HG02943 (cell line): Measurements from ENCODE around the gene CXCL12.

ENCODE experiments used
- ATAC-seq: cut with Tn5 transposase; IDR thresholded peaks from one replicate; pipeline ENCODE4 v1.9.1; 2021; ENCODE audit warnings: mild to moderate bottlenecking, low read depth, moderate library complexity; ENCODE audit not compliant: unreplicated experiment

Gene CXCL12

DNA sequence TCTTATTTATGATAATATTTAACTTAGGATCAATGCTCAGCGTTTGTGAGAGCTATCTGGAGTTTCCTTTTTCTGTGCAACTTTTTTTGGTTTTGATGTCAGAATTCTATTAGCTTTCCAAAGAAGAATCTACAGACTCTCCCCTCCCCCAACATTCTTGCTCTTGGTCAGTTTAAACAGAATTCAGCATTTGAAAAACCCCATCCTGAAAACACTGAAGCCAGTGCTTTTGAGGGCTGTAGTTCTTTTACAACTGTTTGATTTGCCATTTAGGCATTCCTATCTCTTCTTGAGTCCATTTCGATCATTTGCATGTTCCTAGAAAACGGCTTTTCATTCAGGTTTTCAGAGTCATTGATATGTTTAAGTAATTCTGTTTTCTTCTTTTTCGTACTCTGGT is 15.6 kb upstream of the CXCL12 start:
- ATAC-seq = no peak

DNA sequence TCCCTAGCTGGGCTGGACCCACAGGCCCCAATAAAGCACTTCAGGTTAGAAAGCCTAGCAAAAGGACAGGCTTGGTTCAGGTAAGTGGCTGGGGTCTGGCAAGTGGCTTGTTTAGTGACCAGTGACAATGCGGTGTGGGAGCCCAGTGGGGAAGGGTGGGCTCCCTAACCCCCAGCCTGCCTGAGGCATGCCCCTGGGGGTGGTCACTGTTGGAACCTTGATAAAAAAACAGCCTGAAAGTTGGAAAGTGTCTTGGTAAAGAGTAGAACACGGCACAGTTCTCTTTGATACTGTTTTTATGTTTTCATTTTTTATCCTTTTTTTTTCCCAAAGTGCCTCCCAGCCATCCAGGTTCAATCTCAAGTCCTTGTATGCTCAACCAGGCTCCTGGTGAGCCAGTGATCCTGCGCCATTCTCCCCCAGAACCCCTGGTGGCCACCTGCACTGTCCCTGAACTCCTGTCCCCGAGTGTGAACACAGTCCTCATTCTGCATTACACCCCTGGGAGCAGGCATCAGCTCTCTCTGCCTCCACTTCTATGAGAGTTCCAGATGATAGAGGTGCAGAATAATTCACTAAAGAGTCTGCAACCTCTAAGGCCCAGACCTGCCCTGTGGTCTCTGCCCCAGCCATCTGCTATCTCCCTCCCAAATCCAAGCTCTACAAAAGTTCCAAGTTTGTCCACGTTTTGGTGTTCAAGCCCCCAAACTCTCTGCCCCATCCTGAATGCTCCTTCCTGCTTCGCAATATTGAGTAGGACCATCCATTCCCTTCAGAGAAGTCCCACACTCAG is 15.0 kb upstream of the CXCL12 start:
- ATAC-seq = no peak

DNA sequence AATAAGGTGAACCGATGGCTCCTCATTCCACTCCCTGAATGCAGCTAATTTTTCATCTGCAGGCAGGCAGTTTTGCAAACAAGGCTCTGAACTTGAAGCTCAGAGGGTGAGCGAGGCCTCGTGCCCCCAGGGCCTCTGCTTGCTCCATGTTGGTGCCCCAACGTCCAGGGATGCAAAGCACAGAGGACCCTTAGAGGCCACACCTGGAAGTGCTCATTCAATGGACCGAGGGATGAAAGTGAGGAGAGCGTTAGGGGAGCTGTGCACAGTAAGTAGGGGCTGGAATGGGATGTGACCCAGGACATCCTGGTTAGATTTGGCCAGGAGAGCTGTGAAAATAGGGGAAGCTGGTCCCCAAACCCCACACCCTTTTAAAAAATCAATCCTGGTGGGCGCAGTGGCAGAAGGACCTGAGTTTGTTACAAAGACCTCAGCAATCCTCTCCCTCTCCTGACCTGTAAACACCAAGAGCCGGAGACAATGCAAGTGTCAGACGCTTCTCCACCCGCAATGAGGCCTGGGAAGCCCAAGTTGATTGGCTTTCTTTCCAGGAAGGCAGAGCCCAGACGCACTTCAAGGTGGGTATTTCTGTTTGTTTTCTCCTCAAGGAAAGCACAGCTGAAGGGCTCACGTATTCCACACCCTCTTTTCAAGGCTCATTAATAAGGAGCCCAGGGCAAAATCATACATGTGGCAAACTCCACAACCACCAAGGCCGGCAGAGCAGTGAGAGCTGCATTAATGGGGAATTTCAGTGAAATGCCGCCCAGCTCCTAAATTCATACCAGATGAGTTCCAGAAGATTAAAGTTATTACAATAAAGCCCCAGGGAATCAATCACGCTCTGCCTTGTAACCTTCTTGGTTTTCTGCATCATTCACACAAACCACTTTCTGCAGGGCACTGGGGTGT is 14.1 kb upstream of the CXCL12 start:
- ATAC-seq = no peak

DNA sequence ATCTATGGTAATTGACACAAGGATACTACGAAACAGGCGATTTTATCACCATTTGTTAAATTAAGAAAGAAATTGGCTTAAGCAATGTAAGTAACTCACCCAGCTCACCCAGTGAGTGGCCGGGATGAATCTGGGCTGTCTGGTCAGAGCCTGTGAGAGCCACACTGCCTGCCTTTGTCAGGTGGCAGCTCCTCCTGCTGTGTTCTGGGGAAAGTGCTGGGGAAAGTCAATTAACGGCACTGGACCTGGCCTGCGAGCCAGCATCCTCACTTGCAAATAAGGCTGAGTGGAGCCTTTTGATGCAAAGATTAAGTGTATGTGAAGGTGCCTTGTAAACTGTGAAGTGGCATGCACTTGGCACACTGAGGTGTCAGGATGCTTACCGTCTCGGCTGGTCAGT is 13.4 kb upstream of the CXCL12 start:
- ATAC-seq = no peak

DNA sequence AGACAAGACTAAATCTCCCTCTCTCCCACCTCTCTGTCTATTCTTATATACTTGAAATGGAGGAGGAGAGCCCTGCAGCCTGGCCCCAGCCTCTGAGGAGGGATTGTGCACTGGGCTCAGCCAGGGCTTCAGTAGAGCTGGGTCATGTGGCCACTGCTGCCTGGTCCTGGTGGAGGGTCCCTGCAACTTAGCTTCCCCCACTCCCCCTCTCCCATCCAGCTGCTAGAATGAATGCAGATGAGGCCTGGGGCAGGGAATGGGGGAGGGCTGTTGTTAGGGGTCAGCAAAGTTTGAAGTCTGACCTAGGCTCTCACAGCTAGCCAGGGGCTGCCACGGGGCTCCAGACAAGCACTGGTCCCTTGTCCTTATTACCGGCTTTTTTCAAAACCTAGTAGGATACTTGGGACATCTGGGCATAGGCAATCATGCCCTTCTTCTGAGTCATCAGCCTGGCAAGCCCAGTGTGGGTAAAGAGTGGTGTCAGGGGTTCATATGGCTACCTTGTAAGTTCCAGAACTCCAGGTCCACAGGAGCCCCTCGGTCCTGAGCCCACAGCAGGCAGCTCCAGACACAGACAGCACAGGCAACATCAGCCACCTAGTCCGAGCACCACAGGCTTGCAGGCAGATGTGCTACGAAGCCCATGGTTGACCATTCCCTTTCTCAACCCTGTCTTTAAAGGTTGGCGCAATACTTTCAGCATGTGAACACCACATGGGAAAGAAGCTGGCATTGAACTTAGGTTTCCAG is 12.8 kb upstream of the CXCL12 start:
- ATAC-seq = no peak

DNA sequence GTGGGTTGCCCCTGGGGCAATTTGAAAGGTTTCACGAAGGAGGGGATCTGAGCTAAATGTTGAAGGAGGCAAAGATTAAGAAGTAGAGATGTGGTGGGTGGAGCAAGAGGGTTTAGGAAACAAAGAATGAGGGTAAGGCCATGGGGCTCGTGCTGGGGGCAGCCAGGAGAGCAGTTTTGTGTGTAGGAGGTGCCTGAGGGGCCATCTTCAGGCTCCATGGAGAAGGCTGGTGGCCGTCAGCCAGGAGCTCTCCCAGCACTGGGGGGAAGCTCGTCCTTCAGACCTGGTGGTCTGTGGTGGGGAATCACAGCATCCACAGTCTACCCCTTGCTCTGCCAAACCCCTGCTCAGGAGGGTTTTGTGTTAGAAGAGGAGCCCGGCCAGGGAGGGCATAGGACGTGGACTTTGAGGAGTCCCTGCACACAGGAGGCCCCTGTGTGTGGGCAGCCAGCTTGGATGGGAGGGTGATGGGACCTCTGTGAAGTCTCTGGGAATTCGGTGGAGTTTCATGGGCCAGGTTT is 11.8 kb upstream of the CXCL12 start:
- no peak for ATAC-seq

DNA sequence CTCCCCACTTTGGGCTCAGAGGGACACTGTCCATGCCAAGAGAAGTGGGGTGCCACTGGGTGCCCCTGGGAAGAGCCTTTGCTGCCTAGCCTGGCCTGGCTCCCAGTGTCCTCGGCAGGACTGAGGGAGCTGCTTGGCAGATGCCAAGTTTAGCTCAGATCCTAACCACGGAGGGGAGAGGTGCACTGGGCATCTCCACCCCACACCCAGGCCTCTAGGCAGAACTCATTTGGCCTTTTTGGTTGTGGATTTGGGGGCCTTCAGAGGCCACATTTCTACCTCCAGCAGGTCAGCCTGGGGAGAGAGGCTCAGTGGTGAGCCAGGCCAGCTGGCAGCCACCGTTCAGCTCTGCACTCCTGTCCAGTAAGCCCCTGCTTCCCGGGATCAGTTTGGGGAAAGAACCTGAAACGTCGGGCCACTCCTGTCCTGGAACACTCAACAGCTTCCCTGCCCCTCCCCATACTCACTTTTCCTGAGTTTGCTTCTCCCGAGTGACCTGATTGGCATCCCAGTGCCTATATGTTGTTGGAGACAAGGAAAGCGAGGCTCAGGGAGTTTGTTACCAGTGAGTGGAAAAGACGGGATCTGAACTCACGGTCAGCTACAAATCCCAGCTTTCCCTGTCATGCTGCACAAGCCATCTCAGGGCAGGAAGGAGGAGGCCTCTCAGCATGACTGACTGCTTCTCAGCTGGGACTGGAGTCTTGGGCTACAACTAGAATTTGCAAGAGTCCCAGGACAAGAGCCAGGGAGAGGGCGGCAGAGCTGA is 11.2 kb upstream of the CXCL12 start:
- ATAC-seq = no peak

DNA sequence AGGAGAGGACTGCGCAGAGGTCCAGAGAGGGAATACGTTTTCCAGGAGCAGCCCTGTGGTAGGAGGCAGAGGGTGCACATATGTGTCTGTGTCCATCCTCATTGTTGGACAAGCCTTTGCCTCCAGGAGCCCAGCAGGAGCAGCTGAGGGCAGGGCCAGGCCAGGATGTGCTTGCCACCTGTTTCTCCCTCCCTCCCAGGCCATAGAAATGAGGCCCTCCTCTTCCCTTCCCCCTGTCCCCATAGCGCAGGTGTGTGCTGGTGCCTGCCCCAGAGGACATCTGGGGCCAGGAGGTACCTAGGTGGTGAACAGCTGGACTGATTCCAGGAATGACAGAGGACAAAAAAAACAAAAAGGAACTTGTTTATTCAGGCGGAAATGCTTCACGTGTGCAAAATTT is 10.5 kb upstream of the CXCL12 start:
- no peak for ATAC-seq

DNA sequence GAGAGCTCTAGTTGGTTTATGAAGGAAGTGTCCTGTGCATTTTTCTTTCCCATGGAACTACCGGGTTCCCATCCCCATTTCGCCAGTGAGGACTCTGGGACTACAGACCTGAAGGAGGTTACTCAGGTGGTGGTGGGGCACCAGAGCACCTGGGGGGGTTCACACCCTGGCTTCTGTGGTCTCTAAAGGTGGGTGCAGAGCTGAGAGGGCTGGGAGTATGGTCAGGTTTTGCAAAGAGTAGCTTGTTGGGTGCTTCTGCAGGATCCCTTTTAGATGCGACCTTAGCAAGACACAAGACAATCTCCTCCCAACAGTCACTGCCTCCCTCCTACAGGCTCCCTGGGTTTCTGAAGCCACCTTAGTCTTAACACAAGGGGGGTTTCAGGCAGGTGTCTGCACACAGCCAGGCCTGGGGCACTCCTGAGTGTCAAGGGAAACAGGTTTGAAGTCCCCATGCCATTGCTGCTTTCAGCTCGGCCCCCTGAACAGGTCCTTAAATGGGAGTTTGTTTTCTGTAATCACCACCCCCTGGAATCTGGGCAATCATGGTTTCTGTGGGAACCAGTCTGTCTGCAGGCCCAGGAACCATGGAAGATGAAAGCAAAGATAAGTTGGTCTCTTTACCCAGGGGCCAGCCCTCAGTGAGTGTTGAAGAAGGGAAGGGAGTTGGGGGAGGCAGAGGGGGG is 9.9 kb upstream of the CXCL12 start:
- no peak for ATAC-seq

DNA sequence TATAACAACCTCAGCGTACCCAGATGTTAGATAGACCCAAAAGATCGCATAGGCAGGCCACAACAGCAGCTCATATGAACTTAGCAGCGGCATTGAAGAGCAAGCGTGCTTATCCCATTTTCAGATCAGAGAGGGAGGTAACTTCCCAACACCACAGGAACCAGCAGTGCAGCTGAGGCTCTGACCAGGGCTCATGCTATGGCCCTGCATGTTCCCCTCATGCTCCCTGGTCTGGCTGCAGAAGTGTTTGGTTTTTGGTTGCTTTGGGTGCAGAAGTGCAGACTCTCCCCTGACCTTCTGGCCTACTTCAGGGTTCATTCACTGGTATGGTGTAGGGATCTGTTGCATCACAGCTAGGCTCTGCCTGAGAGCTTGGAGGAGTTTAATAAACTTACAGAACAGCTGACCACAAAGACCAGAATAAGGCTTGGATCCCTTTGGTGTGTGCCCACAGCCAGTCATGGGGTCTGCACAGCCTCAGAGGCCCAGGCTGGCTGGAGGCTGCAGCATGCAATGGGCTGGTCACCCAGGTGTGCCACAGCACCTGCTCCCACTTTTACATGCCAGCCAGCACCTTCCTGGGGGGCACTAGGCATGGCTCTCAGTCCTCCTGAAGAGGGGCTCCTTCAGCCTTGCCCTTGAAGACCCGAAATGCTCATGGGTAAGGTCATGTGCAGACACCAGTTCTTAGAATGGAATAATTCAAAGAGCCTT is 9.1 kb upstream of the CXCL12 start:
- ATAC-seq = no peak

DNA sequence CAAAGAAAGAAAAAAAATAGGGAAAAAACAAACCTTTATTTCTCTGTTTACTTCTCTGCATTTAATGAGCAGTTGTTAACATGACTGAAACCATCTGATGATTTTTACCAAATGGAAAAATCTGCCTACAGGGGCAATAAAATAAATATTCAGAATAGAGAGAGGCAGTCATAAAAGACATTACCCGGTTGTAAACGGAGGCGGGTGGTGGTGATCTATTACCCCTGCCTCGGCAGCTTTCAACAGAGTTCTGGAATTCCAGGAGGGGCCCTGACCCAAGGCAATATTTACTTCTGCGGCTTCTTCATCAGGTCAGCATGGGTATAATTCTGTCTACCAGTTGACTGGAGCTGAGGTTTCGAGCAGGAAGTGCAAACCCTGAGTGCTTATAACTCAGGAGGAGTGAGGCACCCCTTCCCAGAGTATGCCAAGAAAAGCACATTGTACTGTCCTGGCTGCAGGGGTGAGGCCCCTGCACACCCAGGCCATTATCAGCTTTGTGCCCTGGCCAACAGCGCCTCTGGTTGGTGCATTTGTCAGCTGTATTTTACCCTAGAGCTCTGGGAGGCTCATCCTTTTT is 8.2 kb upstream of the CXCL12 start:
- ATAC-seq = no peak

DNA sequence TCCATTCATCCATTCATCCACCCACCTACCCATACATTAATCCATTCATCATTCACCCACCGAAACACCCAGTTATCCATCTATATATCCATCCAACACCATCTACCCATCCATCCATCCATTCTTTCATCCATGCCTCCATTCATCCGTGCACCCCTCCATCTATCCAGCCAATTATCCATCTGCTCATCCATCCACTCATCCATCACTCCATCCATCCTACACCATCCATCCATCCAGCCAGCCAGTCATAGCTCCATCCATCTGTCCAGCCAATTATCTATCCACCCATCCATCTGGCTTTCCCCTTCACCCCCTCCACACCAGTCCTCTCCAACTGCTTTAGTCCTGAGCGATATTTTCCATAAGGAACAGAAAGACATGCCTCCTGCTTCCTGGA is 7.5 kb upstream of the CXCL12 start:
- no peak for ATAC-seq

DNA sequence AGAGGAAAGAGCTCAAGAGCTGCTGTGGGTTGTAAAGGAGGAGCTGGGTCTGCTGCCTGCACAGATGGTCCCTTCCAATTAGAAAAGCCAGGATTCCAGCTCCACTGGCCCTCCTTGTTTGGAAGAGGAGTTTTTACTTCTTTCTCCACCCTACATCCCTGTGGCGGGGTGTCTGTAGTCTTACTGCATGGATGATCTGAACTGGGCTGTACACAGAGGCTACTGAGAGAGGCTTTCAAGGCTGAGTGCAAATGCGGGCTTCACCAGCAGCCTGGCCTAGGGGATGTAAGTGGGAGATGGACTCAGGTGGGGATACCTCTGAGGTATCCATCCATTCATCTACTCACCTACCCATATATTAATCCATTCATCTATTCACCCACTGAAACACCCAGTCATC is 7.1 kb upstream of the CXCL12 start:
- ATAC-seq = no peak

DNA sequence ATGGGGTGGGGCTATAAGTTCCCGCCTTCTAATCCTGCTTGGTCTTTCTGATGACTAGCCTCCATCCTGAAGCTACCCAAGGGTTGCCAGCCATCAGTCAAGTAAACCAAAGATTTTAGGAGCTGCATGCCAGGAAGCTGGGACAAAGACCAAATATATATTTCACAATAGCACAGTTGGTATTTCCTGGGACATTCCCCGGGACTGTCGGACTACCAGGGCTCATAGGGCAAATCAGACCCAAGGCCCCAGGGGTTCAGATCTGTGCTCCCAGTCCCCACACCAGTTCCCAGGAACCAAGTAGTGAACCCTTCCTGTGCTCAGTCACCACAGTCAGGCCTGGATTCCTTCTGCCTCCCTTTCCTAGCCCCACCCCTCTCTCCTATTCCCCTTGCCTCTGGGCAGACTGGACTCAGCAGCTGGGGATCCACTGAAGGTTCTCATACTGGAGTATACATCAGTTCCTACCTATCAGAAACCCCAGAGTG is 5.7 kb upstream of the CXCL12 start:
- ATAC-seq = no peak

DNA sequence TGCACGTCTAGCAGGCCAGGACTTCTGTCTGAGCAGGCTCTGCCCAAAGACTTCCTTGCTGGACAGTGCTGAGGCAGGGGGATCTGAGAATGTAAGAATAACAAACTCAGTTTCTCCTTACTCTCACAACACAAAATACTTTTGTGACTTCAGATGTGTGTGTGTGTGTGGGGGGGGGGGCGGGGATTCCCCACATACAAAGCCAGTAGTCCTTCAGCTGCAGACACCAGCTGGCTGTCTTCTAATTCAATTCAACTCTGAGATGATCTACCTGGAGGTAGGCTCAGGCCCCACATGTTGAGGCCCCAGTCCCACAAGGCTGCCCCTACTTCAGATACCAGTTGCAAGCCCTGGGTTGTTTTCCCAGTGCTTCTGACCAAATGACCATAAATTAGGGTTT is 4.7 kb upstream of the CXCL12 start:
- ATAC-seq = no peak

DNA sequence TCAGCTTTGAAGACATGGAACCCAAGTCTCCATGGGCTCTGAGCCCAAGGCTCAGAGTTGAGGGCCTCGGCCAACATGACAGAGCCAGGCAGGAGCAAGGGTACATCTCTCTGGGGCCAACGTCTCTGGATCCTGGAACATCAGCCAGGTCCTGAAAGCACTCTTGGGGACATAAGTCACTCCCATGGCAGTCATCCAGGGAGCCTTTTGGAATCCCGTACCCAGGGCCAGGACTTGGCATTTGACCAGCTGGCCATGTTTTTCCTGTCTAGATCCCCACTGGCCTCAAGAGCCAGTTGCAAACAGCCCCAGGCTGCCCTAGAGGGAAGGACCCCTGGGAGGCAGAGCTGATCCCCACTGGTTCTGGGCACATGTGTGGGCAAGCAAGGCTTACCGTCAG is 4.3 kb upstream of the CXCL12 start:
- ATAC-seq = no peak

DNA sequence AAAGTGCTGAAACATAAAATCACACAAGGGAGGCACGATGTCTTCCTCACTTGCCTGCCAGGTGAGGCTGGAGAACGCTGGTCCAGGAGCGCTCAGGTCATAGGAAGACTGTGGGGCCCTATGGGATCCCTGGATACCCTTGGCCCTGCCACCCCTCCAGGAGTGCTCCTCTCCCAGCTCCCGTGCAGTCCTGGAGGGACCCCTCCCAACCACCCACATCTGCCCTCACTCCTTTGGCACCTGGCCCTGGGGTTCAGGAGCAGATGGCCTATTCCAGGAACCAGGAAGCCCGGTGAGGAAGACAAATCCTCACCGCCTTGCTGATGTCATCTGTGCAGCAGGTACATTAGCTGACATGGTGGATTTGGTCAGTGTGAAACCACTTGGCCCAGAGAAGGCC is 3.7 kb upstream of the CXCL12 start:
- no peak for ATAC-seq

DNA sequence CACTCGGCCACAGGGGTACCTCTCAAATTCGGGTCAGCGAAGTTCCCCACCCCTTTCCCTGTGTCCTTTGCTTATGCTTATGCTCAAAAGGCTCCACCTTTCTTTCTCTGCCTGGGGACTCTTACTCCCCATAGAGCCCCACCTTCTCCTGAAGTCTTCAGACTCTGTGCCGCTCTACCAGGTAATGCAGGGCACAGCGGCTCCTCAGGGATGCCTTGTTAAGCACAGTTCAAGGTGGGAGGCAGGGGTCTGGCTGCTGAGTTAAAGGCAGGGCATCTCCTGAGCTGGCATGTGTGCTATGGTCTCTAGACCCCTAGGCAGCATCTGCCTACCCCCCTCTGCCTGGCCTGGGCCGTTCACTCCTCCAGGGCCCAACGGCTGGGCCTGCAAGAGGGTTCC is 3.0 kb upstream of the CXCL12 start:
- ATAC-seq = no peak
